Memory B cell (primary cell): ENCODE measurements around the gene CACNG7.
"Not testable (repeated sequence)": the region's sequence is repeated elsewhere in the genome, so short reads cannot be mapped to it uniquely, and the experiment has no call there.

Experiments used
- ATAC-seq: fragments of 150-1000 bp; cut with Tn5 transposase; 2 replicates; pipeline ENCODE4 v1.10.0; 2021; ENCODE audit warnings: low read depth, mild to moderate bottlenecking, moderate library complexity
- DNase-seq, 2 donors: peaks; one replicate each; pipeline ENCODE4 v3.0.0; 2022; ENCODE audit warnings: low spot score in 2 of 2
- H3K27ac Mint-ChIP-seq: one replicate; pipeline ENCODE4 v1.8.0; 2022; ENCODE audit warnings: mild to moderate bottlenecking, moderate library complexity, mixed read lengths
- H3K27me3 Mint-ChIP-seq: one replicate; pipeline ENCODE4 v1.8.0; 2022; ENCODE audit warnings: mixed read lengths
- H3K36me3 Mint-ChIP-seq: one replicate; pipeline ENCODE4 v1.8.0; 2022; ENCODE audit warnings: mild to moderate bottlenecking, mixed read lengths
- H3K4me1 Mint-ChIP-seq: one replicate; pipeline ENCODE4 v1.8.0; 2022; ENCODE audit warnings: mixed read lengths
- H3K4me3 Mint-ChIP-seq: one replicate; pipeline ENCODE4 v1.8.0; 2022; ENCODE audit warnings: mild to moderate bottlenecking, moderate library complexity, mixed read lengths
- H3K9me3 Mint-ChIP-seq: one replicate; pipeline ENCODE4 v1.8.0; 2022; ENCODE audit warnings: mixed read lengths

Gene CACNG7

GRCh38 chr19:53944416-53944815 is 35.3 kb downstream of the CACNG7 start:
- Mint-ChIP-seq H3K4me3 (no peak overlapping the region), H3K9me3 (peaks cover 17% of the 10 kb centered on the region), H3K36me3 (peaks cover 3% of the 10 kb centered on the region), H3K27me3 (peaks cover 18% of the 10 kb centered on the region), H3K4me1 (peaks cover 4% of the 10 kb centered on the region), H3K27ac (no peak overlapping the region)
- no peak for DNase-seq
- ATAC-seq = no peak

- no peak overlapping the region for H3K4me3 Mint-ChIP-seq
- H3K27me3 Mint-ChIP-seq = peaks cover 18% of the 10 kb centered on the region
- peaks cover 16% of the 10 kb centered on the region for H3K9me3 Mint-ChIP-seq
- peaks cover 4% of the 10 kb centered on the region for H3K4me1 Mint-ChIP-seq
- ATAC-seq (no peak), DNase-seq (no peak)
- H3K27ac Mint-ChIP-seq = no peak overlapping the region
- H3K36me3 Mint-ChIP-seq = peaks cover 3% of the 10 kb centered on the region
These were observed 35.9 kb downstream of the CACNG7 start for GRCh38 chr19:53944933-53945332.

DNA sequence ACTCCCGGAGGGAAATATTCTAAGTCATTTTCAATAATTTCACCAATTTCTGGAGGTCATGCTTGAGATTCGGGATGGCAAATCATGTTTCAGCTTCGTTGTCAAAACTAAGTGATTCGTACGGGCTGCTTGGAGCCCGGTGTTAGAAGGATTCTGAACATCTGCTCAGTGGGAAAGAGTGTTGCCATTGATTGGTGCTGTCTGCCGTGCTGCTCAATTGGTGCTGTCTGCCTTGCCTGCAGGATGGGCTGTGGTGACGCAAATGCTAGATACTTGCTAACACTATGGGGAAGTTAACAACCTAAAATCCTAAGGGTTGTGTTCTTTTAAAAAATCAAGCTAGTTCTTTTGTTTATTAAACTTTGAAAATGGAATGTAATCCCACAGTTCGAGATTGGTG is 36.4 kb downstream of the CACNG7 start:
- ATAC-seq = no peak
- H3K36me3 Mint-ChIP-seq = peaks cover 3% of the 10 kb centered on the region
- H3K27ac Mint-ChIP-seq = no peak overlapping the region
- peaks cover 15% of the 10 kb centered on the region for H3K9me3 Mint-ChIP-seq
- peaks cover 4% of the 10 kb centered on the region for H3K4me1 Mint-ChIP-seq
- no peak overlapping the region for H3K4me3 Mint-ChIP-seq
- no peak for DNase-seq
- H3K27me3 Mint-ChIP-seq = peaks cover 17% of the 10 kb centered on the region

DNA sequence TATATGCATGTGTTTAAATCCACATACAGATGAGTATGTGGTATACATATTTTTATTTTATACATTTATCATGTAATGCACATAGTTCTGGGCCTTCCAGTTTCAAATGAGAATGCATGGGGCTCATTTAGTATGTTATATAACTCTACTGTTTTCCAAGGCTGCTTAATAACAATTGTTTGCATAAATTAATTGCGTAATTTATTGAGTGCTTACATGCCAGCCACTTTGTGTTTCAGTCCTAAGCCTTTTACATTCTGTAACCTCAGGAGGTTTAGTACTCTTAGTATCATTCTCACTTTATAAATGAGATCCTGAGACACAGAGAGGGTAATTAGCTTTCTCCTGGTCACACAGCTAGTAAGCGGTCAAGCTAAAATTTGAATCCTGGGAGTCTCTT is 36.9 kb downstream of the CACNG7 start:
- Mint-ChIP-seq H3K27ac (no peak overlapping the region), H3K9me3 (peaks cover 14% of the 10 kb centered on the region), H3K4me1 (peaks cover 4% of the 10 kb centered on the region), H3K36me3 (peaks cover 3% of the 10 kb centered on the region), H3K27me3 (peaks cover 15% of the 10 kb centered on the region), H3K4me3 (no peak overlapping the region)
- ATAC-seq (no peak), DNase-seq (no peak)

DNA sequence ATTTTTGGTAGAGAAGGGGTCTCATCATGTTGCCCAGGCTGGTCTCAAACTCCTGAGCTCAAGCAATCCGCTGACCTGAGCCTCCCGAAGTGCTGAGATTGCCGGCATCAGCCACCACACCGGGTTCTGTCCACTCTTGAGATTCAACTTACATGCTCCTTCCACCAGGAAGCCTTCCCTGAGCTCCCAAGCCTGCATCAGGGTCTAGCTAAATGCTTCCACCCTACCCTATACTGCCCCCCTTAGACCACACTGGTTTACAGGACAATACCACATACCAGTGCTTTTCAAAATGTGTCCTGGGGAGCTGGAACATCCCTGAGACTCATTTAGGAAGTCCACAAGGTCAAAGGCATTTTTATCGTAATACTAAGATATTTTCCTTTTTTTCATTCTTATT is 38.5 kb downstream of the CACNG7 start:
- ATAC-seq = no peak
- DNase-seq = no peak
- no peak overlapping the region for H3K27ac Mint-ChIP-seq
- peaks cover 11% of the 10 kb centered on the region for H3K27me3 Mint-ChIP-seq
- H3K9me3 Mint-ChIP-seq = peaks cover 12% of the 10 kb centered on the region
- H3K36me3 Mint-ChIP-seq = peaks cover 1% of the 10 kb centered on the region
- peaks cover under 1% of the 10 kb centered on the region for H3K4me1 Mint-ChIP-seq
- no peak overlapping the region for H3K4me3 Mint-ChIP-seq

- not testable (repeated sequence) for DNase-seq, H3K27ac Mint-ChIP-seq, H3K9me3 Mint-ChIP-seq, H3K27me3 Mint-ChIP-seq, H3K4me3 Mint-ChIP-seq, ATAC-seq, H3K36me3 Mint-ChIP-seq, H3K4me1 Mint-ChIP-seq
These were observed 39.5 kb downstream of the CACNG7 start for GRCh38 chr19:53948611-53949010.

DNA sequence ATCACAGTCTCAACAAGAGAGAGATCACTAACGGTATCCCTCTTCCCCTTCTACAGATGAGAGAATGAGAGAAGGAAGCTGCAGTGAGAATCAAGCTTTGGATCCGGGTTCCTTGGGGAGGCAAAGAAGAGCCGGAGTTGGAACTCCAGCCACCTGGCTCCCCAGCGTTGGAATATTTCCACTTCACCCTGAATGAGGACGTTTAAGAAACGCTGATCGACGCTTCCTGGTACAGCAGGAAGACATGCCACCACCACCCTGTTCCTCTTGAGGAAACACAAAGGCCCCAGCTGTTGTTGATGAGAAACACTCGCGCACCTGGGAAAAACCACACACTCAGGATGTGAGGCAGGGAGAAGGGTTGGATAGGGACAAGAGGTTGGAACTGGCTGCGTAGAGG is 42.4 kb downstream of the CACNG7 start:
- Mint-ChIP-seq H3K9me3 (peaks cover 4% of the 10 kb centered on the region), H3K36me3 (no peaks in the 10 kb centered on the region), H3K4me3 (no peak overlapping the region), H3K4me1 (no peaks in the 10 kb centered on the region), H3K27ac (no peak overlapping the region), H3K27me3 (peaks cover 6% of the 10 kb centered on the region)
- DNase-seq (no peak), ATAC-seq (no peak)

DNA sequence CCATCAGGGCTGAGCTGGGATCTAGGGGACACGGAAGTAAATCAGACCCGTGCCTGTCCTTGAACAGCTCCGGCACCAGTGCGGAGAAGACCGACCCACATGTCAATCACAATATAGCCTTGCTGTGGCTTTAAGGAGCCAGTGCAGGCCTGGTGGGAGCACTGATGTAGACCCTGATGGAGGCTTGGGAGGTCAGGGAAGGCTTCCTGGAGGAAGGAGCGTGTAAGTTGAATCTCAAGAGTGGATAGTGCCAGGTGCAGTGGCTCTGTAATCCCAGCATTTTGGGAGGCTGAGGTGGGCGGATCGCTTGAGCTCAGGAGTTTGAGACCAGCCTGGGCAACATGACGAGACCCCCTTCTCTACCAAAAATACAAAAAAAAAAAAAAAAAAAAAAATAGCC is 42.9 kb downstream of the CACNG7 start:
- Mint-ChIP-seq H3K9me3 (peaks cover 4% of the 10 kb centered on the region), H3K36me3 (no peaks in the 10 kb centered on the region), H3K4me3 (no peak overlapping the region), H3K27ac (no peak overlapping the region), H3K27me3 (peaks cover 6% of the 10 kb centered on the region), H3K4me1 (no peaks in the 10 kb centered on the region)
- ATAC-seq (no peak), DNase-seq (no peak)

DNA sequence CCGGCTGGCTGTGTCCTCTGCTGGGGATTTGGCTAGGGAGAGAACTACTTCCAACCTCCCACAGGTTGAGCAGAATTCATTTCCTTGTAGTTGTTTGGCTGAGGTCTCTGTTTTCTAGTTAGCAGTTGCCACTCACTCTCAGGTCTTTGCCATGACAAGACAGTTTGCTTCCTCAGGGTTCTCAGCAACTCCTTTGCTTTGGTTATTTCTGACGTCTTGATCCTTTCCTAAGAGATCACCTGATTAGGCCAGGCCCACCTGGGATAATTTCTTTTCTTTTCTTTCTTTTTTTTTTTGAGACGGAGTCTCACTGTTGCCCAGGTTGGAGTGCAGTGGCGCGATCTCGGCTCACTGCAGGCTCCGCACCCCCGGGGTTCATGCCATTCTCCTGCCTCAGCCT is 44.3 kb downstream of the CACNG7 start:
- H3K27ac Mint-ChIP-seq = no peak overlapping the region
- H3K9me3 Mint-ChIP-seq = peaks cover 2% of the 10 kb centered on the region
- peaks cover 3% of the 10 kb centered on the region for H3K27me3 Mint-ChIP-seq
- H3K36me3 Mint-ChIP-seq = no peaks in the 10 kb centered on the region
- ATAC-seq (no peak), DNase-seq (no peak)
- no peak overlapping the region for H3K4me3 Mint-ChIP-seq
- H3K4me1 Mint-ChIP-seq = no peaks in the 10 kb centered on the region

DNA sequence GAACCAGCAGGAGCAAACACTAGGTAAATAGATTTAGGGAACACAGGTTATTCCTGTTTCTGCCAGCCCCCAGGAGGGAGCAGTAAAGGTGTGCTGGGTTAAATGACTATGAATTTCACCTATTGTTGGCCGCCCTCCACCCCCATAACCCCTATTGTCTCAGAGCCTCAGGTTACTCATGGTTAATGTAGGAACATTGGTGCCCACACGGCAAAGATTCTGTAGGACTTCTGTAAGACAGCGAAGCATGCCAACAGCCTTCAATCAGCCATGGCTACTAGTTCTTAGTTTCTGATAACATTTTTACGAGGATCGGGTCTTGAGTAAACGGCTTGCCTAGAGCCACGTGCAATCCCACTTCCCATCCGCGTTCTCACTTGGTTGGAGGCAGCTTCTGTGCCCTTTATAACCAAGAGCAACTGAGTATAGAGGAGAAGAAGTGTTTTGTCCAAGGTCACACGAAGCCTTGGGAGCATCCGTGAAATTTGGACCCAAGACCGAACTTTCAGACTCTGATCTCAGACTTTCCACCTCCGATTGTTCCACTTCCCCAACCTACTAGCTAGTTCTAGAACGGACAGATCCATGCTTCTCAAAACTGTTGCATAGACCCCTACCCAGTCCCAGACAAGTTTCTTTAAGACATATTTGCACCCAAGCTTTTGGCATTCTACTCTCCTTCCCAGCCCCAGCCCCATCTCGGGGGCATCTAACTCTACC is 48.5 kb downstream of the CACNG7 start:
- Mint-ChIP-seq H3K9me3 (peaks cover 4% of the 10 kb centered on the region), H3K27me3 (peaks cover 26% of the 10 kb centered on the region), H3K36me3 (peaks cover 12% of the 10 kb centered on the region), H3K4me1 (no peaks in the 10 kb centered on the region), H3K4me3 (no peak overlapping the region), H3K27ac (no peak overlapping the region)
- no peak for ATAC-seq
- no peak for DNase-seq

GRCh38 chr19:53958168-53958571 is 49.1 kb downstream of the CACNG7 start:
- Mint-ChIP-seq H3K4me3 (no peak overlapping the region), H3K27ac (no peak overlapping the region), H3K9me3 (peaks cover 4% of the 10 kb centered on the region), H3K4me1 (no peaks in the 10 kb centered on the region), H3K27me3 (peaks cover 26% of the 10 kb centered on the region), H3K36me3 (peaks cover 12% of the 10 kb centered on the region)
- DNase-seq (no peak), ATAC-seq (no peak)

DNA sequence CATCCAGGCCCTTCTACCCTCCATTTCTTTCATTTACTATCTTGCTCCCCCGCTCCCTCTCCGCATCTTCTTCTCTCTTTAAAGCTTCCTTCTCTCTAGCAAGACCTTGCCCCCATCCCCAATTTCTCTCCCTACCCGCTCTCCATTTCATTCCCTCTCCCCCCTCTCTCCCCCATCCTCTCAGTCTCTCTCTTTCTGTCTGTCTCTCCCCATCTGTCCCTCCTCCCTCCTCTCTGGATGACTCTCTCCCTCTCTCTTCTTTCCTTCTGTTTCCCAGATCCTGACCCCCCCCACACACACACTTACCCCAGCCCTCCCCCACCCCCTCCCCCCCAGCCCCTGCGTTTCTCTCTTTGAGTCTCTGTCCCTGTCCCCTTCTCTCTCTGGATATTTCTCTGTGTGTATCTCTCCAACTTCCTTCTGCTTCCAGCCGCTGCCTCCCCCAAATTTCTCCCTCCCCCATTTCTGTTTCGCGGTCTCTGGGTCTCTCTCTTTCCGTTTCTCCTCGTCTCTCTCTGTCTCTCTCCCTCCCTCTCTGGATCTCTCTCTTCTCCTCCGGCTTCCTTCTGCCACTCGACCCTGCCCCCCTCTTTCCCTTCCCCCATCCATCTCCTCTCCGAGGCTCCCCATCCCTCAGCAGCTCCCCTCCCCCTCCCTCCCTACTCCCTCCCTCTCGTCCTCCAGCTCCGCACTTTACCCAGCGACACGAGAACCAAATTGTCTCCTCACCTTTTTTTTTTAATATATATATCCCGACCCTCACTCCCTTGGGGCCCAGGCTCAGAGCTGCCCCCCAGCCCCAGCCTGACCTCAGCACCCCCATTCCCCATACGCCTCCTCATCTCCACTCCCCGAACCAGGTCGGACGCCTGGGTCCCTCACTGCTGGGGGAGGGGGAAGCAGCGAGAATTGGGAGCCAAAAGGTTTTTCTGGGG is 50.0 kb downstream of the CACNG7 start:
- Mint-ChIP-seq H3K27me3 (peaks cover 32% of the 10 kb centered on the region), H3K4me3 (no peak overlapping the region), H3K9me3 (peaks cover 8% of the 10 kb centered on the region), H3K36me3 (peaks cover 14% of the 10 kb centered on the region), H3K4me1 (peaks cover 3% of the 10 kb centered on the region), H3K27ac (no peak overlapping the region)
- DNase-seq = no peak
- no peak for ATAC-seq

- Mint-ChIP-seq H3K36me3 (peaks cover 19% of the 10 kb centered on the region), H3K4me1 (peaks cover 8% of the 10 kb centered on the region), H3K27ac (no peak overlapping the region), H3K27me3 (peaks cover 40% of the 10 kb centered on the region), H3K4me3 (no peak overlapping the region), H3K9me3 (peaks cover 13% of the 10 kb centered on the region)
- DNase-seq (no peak), ATAC-seq (no peak)
These were observed 51.1 kb downstream of the CACNG7 start for GRCh38 chr19:53960187-53960586.

GRCh38 chr19:53960886-53961285 is 51.8 kb downstream of the CACNG7 start:
- no peak for DNase-seq

More at GRCh38 chr19:53960886-53961285, 51.8 kb downstream of the CACNG7 start:
- no peak for ATAC-seq
- Mint-ChIP-seq H3K36me3 (peaks cover 19% of the 10 kb centered on the region), H3K4me3 (no peak overlapping the region), H3K27ac (no peak overlapping the region), H3K9me3 (peaks cover 15% of the 10 kb centered on the region), H3K4me1 (peaks cover 8% of the 10 kb centered on the region), H3K27me3 (peaks cover 45% of the 10 kb centered on the region)
